Body of pancreas (tissue), 4 donors: Measurements from ENCODE around the gene SLC7A6OS.

Experiments
- POLR2A ChIP-seq, 3 donors: fragments of 450-650 bp; IDR thresholded peaks; one replicate each; pipeline ENCODE4 v1.6.1; 2016; ENCODE audit warnings: antibody characterized with exemption in 3 of 3, mild to moderate bottlenecking in 2 of 3
- TF ChIP-seq, protein P1 (sequence below), 7 experiments: fragments of 450-650 bp in 4 of 7; fragments of 200-600 bp in 3 of 7; sonication (generic) in 3 of 7; IDR thresholded peaks; one replicate each; pipeline ENCODE4 v1.5.1; 2016 to 2019; ENCODE audit warnings: antibody characterized with exemption in 7 of 7

DNA sequence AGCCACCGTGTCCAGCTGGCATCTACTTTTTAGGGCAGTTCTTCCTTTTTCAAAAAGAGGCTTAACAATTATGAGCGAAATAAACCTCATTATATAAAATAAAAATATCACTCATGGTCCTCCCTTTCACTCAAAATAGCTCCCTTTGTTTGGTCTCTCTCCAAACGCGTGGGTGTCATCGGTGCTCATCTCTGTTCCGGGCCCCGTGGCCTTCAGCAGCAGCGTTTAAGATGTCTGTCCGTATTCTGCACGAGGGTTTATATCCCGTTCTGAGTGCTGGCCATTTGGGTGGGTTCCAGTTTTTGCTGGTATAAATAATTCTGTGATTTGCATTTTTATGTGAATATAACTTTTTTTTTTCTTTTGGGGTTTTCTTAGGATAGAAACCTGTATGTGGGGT lies 33.5 kb upstream of the SLC7A6OS start:
- no peak for TF ChIP-seq POLR2A (IDR thresholded peaks at IDR 0.05)
- TF ChIP-seq, protein P1, sequence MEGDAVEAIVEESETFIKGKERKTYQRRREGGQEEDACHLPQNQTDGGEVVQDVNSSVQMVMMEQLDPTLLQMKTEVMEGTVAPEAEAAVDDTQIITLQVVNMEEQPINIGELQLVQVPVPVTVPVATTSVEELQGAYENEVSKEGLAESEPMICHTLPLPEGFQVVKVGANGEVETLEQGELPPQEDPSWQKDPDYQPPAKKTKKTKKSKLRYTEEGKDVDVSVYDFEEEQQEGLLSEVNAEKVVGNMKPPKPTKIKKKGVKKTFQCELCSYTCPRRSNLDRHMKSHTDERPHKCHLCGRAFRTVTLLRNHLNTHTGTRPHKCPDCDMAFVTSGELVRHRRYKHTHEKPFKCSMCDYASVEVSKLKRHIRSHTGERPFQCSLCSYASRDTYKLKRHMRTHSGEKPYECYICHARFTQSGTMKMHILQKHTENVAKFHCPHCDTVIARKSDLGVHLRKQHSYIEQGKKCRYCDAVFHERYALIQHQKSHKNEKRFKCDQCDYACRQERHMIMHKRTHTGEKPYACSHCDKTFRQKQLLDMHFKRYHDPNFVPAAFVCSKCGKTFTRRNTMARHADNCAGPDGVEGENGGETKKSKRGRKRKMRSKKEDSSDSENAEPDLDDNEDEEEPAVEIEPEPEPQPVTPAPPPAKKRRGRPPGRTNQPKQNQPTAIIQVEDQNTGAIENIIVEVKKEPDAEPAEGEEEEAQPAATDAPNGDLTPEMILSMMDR (IDR thresholded peaks at IDR 0.05): no peak
